Activated CD8-positive, alpha-beta memory T cell treated with anti-CD3 and anti-CD28 coated beads for 1 hour (primary cell): Measurements from ENCODE around the gene TNFRSF25.

Experiments used
- DNase-seq, 2 donors: peaks; one replicate each; pipeline ENCODE4 v3.0.0-alpha.2; 2020; ENCODE audit warnings: low read depth in 1 of 2; ENCODE audit errors: extremely low read depth in 1 of 2

The TNFRSF25 gene

GRCh38 chr1:6488602-6489382 lies 22.8 kb upstream of the TNFRSF25 start:
- DNase-seq, result no peak

- no peak for DNase-seq
Measured at GRCh38 chr1:6487804-6488484, 22.0 kb upstream of the TNFRSF25 start.

- peak; percentile 62 to 83 for DNase-seq
Measured at GRCh38 chr1:6486433-6487011, 20.5 kb upstream of the TNFRSF25 start.

DNA sequence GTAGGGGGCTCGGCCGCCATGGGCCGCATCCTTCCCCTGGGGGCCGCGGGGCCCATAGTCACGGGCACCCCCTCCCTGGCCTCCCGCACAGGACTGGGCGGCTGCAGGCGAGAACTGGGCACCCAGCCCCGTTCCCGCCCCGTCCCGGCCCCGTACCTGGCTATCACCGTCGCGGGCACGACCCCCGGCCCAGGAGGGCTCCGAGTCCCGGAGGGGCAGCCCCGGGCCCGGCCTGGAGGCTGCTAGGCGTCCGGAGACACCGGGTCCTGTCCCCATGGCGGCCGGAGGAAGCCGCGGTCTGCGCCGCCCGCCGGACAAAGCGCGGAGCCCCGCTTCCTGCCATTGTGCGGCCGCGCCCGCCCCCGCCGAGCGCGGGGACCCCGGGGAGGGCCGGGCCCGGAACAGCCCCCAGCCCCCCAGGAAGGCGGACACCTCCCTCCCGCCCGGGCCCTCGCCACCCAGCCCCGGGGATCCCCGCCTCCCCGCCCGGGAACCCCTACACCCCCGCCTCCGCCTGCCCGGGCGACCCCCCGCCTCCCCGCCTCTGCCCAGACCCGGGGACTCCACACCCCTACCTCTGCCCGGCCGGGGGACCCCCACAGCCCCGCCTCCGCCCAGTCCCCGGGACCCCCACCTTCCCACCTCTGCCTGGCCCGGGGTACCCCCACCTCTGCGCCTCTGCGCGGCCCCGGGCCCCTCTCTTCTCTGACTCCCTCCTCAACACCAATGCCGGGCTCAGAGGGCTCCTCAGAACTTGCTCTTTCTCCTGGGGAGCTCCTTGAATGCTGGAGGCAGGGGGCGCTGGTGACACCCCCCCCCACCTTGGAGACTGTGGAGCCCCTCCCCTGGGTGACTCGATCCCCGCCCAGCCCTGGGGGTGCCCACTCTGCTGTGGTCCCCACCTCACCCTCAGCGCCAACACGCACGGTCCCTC lies 19.5 kb upstream of the TNFRSF25 start:
- no peak for DNase-seq

- no peak for DNase-seq
Measured at GRCh38 chr1:6484826-6485167, 18.8 kb upstream of the TNFRSF25 start.

- no peak for DNase-seq
Measured at GRCh38 chr1:6483761-6484117, 17.8 kb upstream of the TNFRSF25 start.

- no peak for DNase-seq
Measured at GRCh38 chr1:6483017-6483760, 17.2 kb upstream of the TNFRSF25 start.

DNA sequence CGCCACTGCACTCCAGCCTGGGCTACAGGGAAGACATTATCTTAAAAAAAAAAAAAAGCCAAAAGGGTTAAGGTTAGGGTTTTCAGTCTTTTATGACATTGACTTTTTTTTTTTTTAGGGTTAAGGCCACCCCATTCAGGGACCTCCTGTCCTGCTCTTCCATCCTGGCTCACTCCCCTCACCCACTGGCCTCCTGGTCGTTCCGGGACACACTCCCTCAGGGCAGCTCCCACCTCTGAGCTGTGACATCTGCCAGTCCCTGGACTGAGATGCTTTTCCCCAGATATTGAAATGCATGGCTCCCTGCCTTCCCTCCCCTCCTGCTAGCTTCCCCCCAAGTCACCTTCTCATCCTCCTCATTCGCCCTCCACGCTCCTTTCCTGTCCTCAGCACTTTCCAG lies 15.8 kb upstream of the TNFRSF25 start:
- DNase-seq, result no peak

- no peak for DNase-seq
Measured at GRCh38 chr1:6477039-6477820, 11.3 kb upstream of the TNFRSF25 start.

DNA sequence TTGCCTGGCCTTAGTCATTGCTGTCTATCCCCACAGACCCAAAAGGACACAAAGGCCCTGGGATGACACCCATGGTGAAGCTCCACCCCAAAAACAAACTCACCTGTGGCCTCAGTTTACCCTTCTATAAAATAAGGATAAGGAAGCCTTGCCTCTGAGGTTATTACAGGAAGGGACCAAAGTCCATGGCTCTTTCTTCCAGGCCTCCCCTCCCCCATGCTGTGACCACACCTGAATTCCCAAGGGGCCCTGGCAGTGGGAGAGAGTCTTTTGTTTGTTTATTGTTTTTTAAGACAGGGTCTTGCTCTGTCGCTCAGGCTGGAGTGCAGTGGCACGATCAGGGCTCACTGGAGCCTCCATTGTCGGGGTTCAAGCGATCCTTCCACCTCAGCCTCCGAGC lies 10.5 kb upstream of the TNFRSF25 start:
- no peak for DNase-seq

GRCh38 chr1:6475381-6476133 lies 9.6 kb upstream of the TNFRSF25 start:
- peak in 1 of 2 donors; percentile 73 for DNase-seq

DNA sequence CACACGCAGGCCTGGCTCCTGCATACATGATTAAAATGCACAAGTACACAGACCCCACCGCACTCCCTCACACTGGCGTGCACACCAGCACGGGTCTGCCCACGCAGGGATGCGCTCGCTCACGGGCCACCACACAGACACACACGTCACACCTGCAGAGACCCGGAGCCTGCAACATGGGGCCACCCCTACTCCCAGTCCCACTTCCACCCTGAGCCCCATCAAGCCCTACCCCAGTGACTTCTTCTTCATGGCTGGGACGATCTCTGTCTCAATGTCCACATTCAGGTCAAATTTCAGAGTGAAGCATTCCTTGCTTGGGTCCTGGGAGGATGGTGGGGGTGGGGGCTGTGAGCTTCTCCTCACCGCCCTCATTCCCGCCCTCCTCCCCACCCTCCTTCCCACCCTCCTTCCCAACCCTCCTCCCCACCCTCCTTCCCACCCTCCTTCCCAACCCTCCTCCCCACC lies 8.9 kb upstream of the TNFRSF25 start:
- DNase-seq, result no peak

- no peak for DNase-seq
Measured at GRCh38 chr1:6473974-6474814, 8.2 kb upstream of the TNFRSF25 start.

DNA sequence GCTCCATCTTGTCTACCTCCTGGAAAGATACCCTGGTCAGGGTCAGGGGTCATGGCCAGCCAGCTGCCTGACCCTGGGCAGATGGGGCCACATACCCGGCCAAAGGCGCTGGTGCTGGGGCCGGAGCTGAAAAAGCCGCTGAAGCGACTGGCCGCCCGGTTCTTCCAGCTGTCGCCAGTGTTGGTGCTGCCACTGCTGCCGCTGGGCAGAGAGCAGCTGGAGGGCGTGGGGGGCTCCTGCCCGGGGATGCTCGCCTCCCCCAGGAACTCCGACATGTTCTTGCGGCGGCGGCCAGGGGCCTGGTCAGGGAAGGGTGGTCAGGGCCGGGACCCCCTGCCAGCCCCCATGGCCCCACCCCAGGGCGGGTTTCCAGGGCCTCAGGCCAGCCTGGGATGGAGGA lies 7.2 kb upstream of the TNFRSF25 start:
- no peak for DNase-seq

GRCh38 chr1:6472391-6472790 lies 6.4 kb upstream of the TNFRSF25 start:
- no peak for DNase-seq

DNA sequence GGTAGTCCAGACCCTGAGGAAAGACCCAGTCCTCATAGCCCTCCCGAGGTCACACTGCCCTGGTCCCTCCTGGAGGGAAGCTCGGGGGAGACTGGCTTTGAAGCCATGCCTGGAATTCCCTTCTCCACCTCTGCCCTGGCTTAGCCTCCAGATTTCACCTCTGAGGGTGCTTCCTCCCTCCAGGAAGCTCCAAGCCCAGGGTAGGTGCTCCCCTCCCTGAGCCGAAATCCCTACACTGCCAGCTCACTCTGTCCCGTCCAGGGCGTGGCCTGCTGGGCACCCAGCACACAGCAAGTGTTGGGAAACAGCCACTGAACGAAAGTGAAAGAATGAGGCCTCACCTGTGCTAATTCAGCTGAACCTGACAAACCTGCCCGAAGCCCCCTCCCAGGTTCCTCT lies 6.0 kb upstream of the TNFRSF25 start:
- no peak for DNase-seq

DNA sequence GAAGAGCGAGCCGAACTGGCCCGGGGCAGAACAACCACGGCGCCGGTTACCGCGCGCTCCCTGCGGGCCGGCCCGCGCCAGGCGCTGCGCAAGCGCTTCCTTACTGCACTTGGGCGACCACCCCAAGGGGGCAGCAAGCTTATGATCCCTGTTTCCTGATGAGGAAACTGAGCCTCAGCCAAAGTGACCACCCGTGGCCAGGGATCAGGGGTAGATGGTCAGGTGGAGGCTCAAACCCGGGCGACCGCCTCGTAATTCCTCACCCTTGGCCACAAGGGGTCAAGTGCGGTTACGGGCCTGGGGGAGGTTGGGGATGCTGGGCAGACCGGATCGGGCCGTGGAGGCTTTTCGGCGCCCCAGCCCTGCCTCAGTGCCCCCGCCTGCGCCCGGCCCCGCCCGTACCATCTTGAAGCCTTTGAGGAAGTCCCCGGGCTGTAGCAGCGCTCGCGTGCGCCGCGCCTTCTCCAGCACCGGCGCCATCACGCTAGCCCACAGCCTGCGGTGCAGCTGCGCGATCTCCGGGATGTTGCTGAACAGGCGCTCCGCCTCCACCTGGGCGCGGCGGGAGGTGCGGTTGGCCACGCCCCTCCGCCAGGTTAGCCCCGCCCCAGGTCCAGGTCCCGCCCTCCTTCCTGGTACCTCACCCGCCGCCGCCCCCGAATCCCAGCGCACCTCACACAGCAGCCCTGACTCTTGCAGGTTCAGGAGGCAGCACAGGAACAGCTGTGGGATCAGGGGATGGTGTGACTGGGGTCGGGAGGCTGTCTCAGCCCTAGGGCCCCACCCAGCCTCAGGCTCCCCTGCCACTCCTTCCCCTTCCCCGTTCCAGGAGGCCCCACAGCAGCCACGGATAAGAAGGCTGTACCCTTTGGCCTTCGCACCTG lies 5.4 kb upstream of the TNFRSF25 start:
- DNase-seq, result no peak
